ENCODE data around the gene ENOPH1. TPM values are rescaled to one million over a fixed set of nuclear protein-coding genes. Genes with fewer than 3 reads are reported as not detected.

The ENOPH1 gene
- total and polyA plus RNA-seq, 5 donors from 2014 or later, result 26.7 to 48.7 (median 47.1) TPM

GRCh38 chr4:82415922-82416365, 14.4 kb upstream of the ENOPH1 start:
- Histone ChIP-seq H3K36me3 (ENCODE audit: control insufficient read depth, insufficient read depth, low read length) (no peaks in the 10 kb centered on the region), H3K27me3 (ENCODE audit: control insufficient read depth, insufficient read depth, low read length) (peaks cover 10% of the 10 kb centered on the region), H3K4me3 (ENCODE audit: low read depth, low read length) (no peak overlapping the region), H3K4me1 (ENCODE audit: control insufficient read depth, insufficient read depth, low read length, poor library complexity, severe bottlenecking) (no peaks in the 10 kb centered on the region), H3K9me3 (ENCODE audit: control insufficient read depth in 2 of 2, low read length in 2 of 2) (no peaks in the 10 kb centered on the region), H3K27ac (ENCODE audit: insufficient read depth, low read length, poor library complexity, severe bottlenecking) (no peak overlapping the region)
- ATAC-seq (ENCODE audit: low read depth in 2 of 2) (no peak), DNase-seq (no peak)
- Mint-ChIP-seq H3K27me3 (peaks cover 41% of the 10 kb centered on the region), H3K27ac (no peak overlapping the region), H3K4me1 (peaks cover 0 to 7% (median 2%) of the 10 kb centered on the region in 4 donors), H3K36me3 (no peaks in the 10 kb centered on the region), H3K9me3 (peaks cover 0 to 5% (median 2%) of the 10 kb centered on the region in 7 donors), H3K4me3 (no peak overlapping the region)

- no peak overlapping the region for H3K27ac ChIP-seq (ENCODE audit: insufficient read depth, low read length, poor library complexity, severe bottlenecking)
- ATAC-seq (ENCODE audit: low read depth in 2 of 2) (no peak), DNase-seq (no peak)
- peaks cover 21% of the 10 kb centered on the region for H3K36me3 Mint-ChIP-seq
- H3K4me3 ChIP-seq (ENCODE audit: low read depth, low read length), result no peak overlapping the region
- peaks cover 29% of the 10 kb centered on the region for H3K27me3 Mint-ChIP-seq
- no peak overlapping the region for H3K27ac Mint-ChIP-seq
- no peaks in the 10 kb centered on the region for H3K9me3 ChIP-seq (ENCODE audit: control insufficient read depth in 2 of 2, low read length in 2 of 2)
- H3K36me3 ChIP-seq (ENCODE audit: control insufficient read depth, insufficient read depth, low read length), result peaks cover 24% of the 10 kb centered on the region
- no peaks in the 10 kb centered on the region for H3K4me1 ChIP-seq (ENCODE audit: control insufficient read depth, insufficient read depth, low read length, poor library complexity, severe bottlenecking)
- H3K27me3 ChIP-seq (ENCODE audit: control insufficient read depth, insufficient read depth, low read length), result peaks cover 10% of the 10 kb centered on the region
- no peak overlapping the region for H3K4me3 Mint-ChIP-seq
- H3K4me1 Mint-ChIP-seq, result peaks cover 12 to 16% (median 14%) of the 10 kb centered on the region in 4 donors
- peaks cover 0 to 3% (median 0%) of the 10 kb centered on the region in 7 donors for H3K9me3 Mint-ChIP-seq
These were observed 10.9 kb upstream of the ENOPH1 start for GRCh38 chr4:82419451-82419850.

DNA sequence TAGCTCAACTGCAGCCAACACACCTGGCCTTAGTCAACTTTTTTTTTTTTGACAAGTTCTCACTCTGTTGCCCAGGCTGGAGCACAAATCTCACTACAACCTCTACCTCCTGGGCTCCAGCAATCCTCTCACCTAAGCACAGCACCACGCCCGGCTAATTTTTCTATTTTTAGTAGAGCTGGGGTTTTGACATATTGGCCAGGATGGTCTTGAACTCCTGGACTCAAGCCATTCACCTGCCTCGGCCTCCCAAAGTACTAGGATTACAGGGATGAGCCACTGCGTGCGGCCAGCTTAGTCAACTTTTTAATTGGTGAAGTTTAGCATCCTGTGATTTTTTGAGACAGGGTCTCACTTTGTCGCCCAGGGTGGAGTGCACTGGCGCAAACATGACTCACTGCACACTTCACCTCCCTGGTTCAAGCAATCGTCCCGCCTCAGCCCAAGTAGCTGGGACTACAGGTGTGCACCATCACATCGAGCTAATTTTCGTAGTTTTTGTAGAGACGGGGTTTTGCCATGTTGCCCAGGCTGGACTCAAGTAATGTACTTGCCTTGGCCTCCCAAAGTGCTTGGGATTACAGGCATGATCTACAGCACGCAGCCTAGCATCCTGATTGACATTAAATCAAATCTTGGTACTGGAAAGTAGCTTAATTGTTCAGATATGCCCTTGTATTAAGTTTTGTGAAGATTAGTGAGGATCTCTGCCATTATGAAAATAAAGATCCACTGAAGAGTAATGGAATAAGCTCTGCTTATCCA, 8.4 kb upstream of the ENOPH1 start:
- Histone ChIP-seq H3K27ac (ENCODE audit: insufficient read depth, low read length, poor library complexity, severe bottlenecking) (no peak overlapping the region), H3K4me1 (ENCODE audit: control insufficient read depth, insufficient read depth, low read length, poor library complexity, severe bottlenecking) (peaks cover 12% of the 10 kb centered on the region), H3K9me3 (ENCODE audit: control insufficient read depth in 2 of 2, low read length in 2 of 2) (no peaks in the 10 kb centered on the region), H3K4me3 (ENCODE audit: low read depth, low read length) (no peak overlapping the region), H3K36me3 (ENCODE audit: control insufficient read depth, insufficient read depth, low read length) (peaks cover 49% of the 10 kb centered on the region), H3K27me3 (ENCODE audit: control insufficient read depth, insufficient read depth, low read length) (peaks cover 2% of the 10 kb centered on the region)
- Mint-ChIP-seq H3K27ac (no peak overlapping the region), H3K9me3 (peaks cover 0 to 3% (median 0%) of the 10 kb centered on the region in 7 donors), H3K4me3 (peak overlapping the region in 2 of 4 donors; percentile 22 to 24), H3K36me3 (peaks cover 46% of the 10 kb centered on the region), H3K27me3 (peaks cover 10% of the 10 kb centered on the region), H3K4me1 (peaks cover 30 to 37% (median 34%) of the 10 kb centered on the region in 4 donors)
- ATAC-seq (ENCODE audit: low read depth in 2 of 2) (no peak), DNase-seq (no peak)

DNA sequence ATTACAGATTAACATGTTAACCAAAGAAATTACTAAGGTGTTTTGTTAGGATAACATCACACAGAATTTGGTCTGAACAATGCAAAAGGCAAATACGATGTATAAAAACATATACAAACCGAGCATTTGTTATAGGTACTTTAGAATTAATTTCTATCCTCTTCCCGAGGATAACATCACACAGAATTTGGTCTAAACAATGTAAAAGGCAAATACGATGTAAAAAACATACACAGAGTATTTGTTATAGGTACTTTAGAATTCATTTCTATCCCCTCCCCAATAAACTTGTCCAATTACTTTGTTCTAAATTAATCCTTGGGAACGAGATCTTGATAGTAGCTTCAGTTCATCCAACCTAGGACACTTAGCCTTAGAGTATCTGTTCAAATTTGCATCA, 7.8 kb upstream of the ENOPH1 start:
- Mint-ChIP-seq H3K9me3 (peaks cover 0 to 4% (median 0%) of the 10 kb centered on the region in 7 donors), H3K4me3 (peak overlapping the region in 1 of 4 donors; percentile 24), H3K4me1 (peaks cover 34 to 42% (median 38%) of the 10 kb centered on the region in 4 donors), H3K27ac (no peak overlapping the region), H3K36me3 (peaks cover 52% of the 10 kb centered on the region), H3K27me3 (peaks cover 10% of the 10 kb centered on the region)
- H3K36me3 ChIP-seq (ENCODE audit: control insufficient read depth, insufficient read depth, low read length), result peaks cover 55% of the 10 kb centered on the region
- no peak for DNase-seq
- H3K4me1 ChIP-seq (ENCODE audit: control insufficient read depth, insufficient read depth, low read length, poor library complexity, severe bottlenecking), result peaks cover 18% of the 10 kb centered on the region
- H3K27me3 ChIP-seq (ENCODE audit: control insufficient read depth, insufficient read depth, low read length), result no peaks in the 10 kb centered on the region
- H3K4me3 ChIP-seq (ENCODE audit: low read depth, low read length), result no peak overlapping the region
- H3K9me3 ChIP-seq (ENCODE audit: control insufficient read depth in 2 of 2, low read length in 2 of 2), result no peaks in the 10 kb centered on the region
- ATAC-seq (ENCODE audit: low read depth in 2 of 2), result no peak
- H3K27ac ChIP-seq (ENCODE audit: insufficient read depth, low read length, poor library complexity, severe bottlenecking), result no peak overlapping the region

DNA sequence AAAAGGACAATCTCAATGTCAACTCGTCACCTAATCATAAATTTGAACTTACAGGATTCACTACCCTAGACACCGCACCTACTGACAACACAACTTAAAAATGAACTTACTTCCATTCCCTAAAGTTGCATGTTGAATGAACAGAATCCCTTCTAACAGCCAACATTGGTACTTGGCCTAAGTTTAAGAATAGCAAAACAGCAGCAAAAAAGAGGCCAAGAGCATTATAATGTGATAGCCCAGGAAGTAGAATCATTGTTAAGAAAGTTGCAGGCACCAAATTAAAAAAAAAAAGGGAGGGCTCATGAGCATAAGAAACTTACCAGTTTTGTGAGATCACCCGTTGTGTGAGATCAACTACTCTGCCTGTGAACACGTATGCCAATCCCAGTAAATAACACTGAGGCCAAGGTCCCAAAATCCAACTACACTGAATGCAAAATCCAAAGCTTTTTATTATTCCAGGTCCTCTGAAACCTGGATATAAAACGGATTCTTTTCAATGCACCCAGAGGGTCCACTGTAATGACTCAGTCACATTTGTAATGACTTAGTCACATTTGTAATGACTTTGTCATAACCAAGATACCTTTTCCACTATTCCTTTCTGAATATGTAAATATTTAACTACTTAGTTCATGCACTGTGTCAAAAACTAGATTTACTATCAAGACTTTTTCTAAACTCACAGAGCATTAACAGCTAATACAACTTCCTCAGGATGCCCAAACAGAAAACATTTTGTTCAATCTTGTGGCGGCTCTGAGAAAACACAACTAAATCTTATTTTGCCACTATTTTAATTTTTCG, 6.9 kb upstream of the ENOPH1 start:
- ATAC-seq (ENCODE audit: low read depth in 2 of 2) (no peak), DNase-seq (no peak)
- Mint-ChIP-seq H3K36me3 (peaks cover 55% of the 10 kb centered on the region), H3K27me3 (peaks cover 10% of the 10 kb centered on the region), H3K9me3 (peaks cover 0 to 2% (median 0%) of the 10 kb centered on the region in 7 donors), H3K27ac (no peak overlapping the region), H3K4me3 (peak overlapping the region in 1 of 4 donors; percentile 24), H3K4me1 (peaks cover 40 to 50% (median 46%) of the 10 kb centered on the region in 4 donors)
- no peak overlapping the region for H3K4me3 ChIP-seq (ENCODE audit: low read depth, low read length)
- H3K36me3 ChIP-seq (ENCODE audit: control insufficient read depth, insufficient read depth, low read length), result peaks cover 60% of the 10 kb centered on the region
- H3K9me3 ChIP-seq (ENCODE audit: control insufficient read depth in 2 of 2, low read length in 2 of 2), result no peaks in the 10 kb centered on the region
- H3K27ac ChIP-seq (ENCODE audit: insufficient read depth, low read length, poor library complexity, severe bottlenecking), result no peak overlapping the region
- peaks cover 27% of the 10 kb centered on the region for H3K4me1 ChIP-seq (ENCODE audit: control insufficient read depth, insufficient read depth, low read length, poor library complexity, severe bottlenecking)
- H3K27me3 ChIP-seq (ENCODE audit: control insufficient read depth, insufficient read depth, low read length), result no peaks in the 10 kb centered on the region

GRCh38 chr4:82425478-82425877, 4.9 kb upstream of the ENOPH1 start:
- no peak overlapping the region for H3K4me3 ChIP-seq (ENCODE audit: low read depth, low read length)
- no peaks in the 10 kb centered on the region for H3K9me3 ChIP-seq (ENCODE audit: control insufficient read depth in 2 of 2, low read length in 2 of 2)
- Mint-ChIP-seq H3K4me1 (peaks cover 38 to 55% (median 52%) of the 10 kb centered on the region in 4 donors), H3K36me3 (peaks cover 55% of the 10 kb centered on the region), H3K27me3 (peaks cover 10% of the 10 kb centered on the region), H3K9me3 (peaks cover 0 to 4% (median 0%) of the 10 kb centered on the region in 7 donors), H3K4me3 (peak overlapping the region in 2 of 4 donors; percentile 39 to 51), H3K27ac (peak overlapping the region in 1 of 3 donors; percentile 11)
- peaks cover 60% of the 10 kb centered on the region for H3K36me3 ChIP-seq (ENCODE audit: control insufficient read depth, insufficient read depth, low read length)
- H3K4me1 ChIP-seq (ENCODE audit: control insufficient read depth, insufficient read depth, low read length, poor library complexity, severe bottlenecking), result peaks cover 29% of the 10 kb centered on the region
- no peaks in the 10 kb centered on the region for H3K27me3 ChIP-seq (ENCODE audit: control insufficient read depth, insufficient read depth, low read length)
- no peak for DNase-seq
- no peak overlapping the region for H3K27ac ChIP-seq (ENCODE audit: insufficient read depth, low read length, poor library complexity, severe bottlenecking)
- no peak for ATAC-seq (ENCODE audit: low read depth in 2 of 2)

- Histone ChIP-seq H3K9me3 (ENCODE audit: control insufficient read depth in 2 of 2, low read length in 2 of 2) (no peaks in the 10 kb centered on the region), H3K4me3 (ENCODE audit: low read depth, low read length) (peak overlapping the region; percentile 96), H3K27ac (ENCODE audit: insufficient read depth, low read length, poor library complexity, severe bottlenecking) (peak overlapping the region; percentile 99), H3K36me3 (ENCODE audit: control insufficient read depth, insufficient read depth, low read length) (peaks cover 45% of the 10 kb centered on the region), H3K4me1 (ENCODE audit: control insufficient read depth, insufficient read depth, low read length, poor library complexity, severe bottlenecking) (peaks cover 45% of the 10 kb centered on the region), H3K27me3 (ENCODE audit: control insufficient read depth, insufficient read depth, low read length) (no peaks in the 10 kb centered on the region)
- Mint-ChIP-seq H3K36me3 (peaks cover 42% of the 10 kb centered on the region), H3K27ac (peak overlapping the region; percentile 79 to 98 (median 98)), H3K4me3 (peak overlapping the region; percentile 99 to 100 (median 100)), H3K27me3 (peaks cover 10% of the 10 kb centered on the region), H3K4me1 (peaks cover 45 to 73% (median 55%) of the 10 kb centered on the region in 4 donors), H3K9me3 (peaks cover 0 to 4% (median 0%) of the 10 kb centered on the region in 7 donors)
- DNase-seq (no peak), ATAC-seq (ENCODE audit: low read depth in 2 of 2) (no peak)
These were observed 1.8 kb upstream of the ENOPH1 start for GRCh38 chr4:82428526-82428968.

Measured in CD4-positive, CD25-positive, alpha-beta regulatory T cell (primary cell).